ENCODE measurements around the gene MUSK.
"Not testable (repeated sequence)": the region's sequence is repeated elsewhere in the genome, so short reads cannot be mapped to it uniquely, and the experiment has no call there.

The MUSK gene

GRCh38 chr9:110810262-110810976, 141.8 kb downstream of the MUSK start:
- DNase-seq (ENCODE audit: low read depth): no peak

- no peak for DNase-seq (ENCODE audit: low read depth)
Measured at GRCh38 chr9:110812886-110813285, 144.3 kb downstream of the MUSK start.

GRCh38 chr9:110814159-110814558, 145.6 kb downstream of the MUSK start:
- DNase-seq (ENCODE audit: low read depth): no peak

- no peak for DNase-seq (ENCODE audit: low read depth)
Measured at GRCh38 chr9:110815361-110815760, 146.8 kb downstream of the MUSK start.

- DNase-seq (ENCODE audit: low read depth): no peak
Measured at GRCh38 chr9:110820381-110820780, 151.8 kb downstream of the MUSK start.

GRCh38 chr9:110821064-110821463, 152.5 kb downstream of the MUSK start:
- no peak for DNase-seq (ENCODE audit: low read depth)

GRCh38 chr9:110825129-110825528, 156.5 kb downstream of the MUSK start:
- not testable (repeated sequence) for DNase-seq (ENCODE audit: low read depth)

GRCh38 chr9:110825950-110826349, 157.4 kb downstream of the MUSK start:
- no peak for DNase-seq (ENCODE audit: low read depth)

- DNase-seq (ENCODE audit: low read depth): not testable (repeated sequence)
Measured at GRCh38 chr9:110826400-110826799, 157.8 kb downstream of the MUSK start.

- DNase-seq (ENCODE audit: low read depth): no peak
Measured at GRCh38 chr9:110828264-110828663, 159.7 kb downstream of the MUSK start.

GRCh38 chr9:110830495-110830894, 161.9 kb downstream of the MUSK start:
- DNase-seq (ENCODE audit: low read depth): no peak

GRCh38 chr9:110832926-110833325, 164.3 kb downstream of the MUSK start:
- DNase-seq (ENCODE audit: low read depth): no peak

- peak; percentile 71 for DNase-seq (ENCODE audit: low read depth)
Measured at GRCh38 chr9:110835404-110835803, 166.8 kb downstream of the MUSK start.

GRCh38 chr9:110835859-110836271, 167.3 kb downstream of the MUSK start:
- DNase-seq (ENCODE audit: low read depth): no peak

GRCh38 chr9:110837401-110838005, 168.9 kb downstream of the MUSK start:
- no peak for DNase-seq (ENCODE audit: low read depth)

- DNase-seq (ENCODE audit: low read depth): no peak
Measured at GRCh38 chr9:110842169-110842568, 173.6 kb downstream of the MUSK start.

GRCh38 chr9:110842986-110843385, 174.4 kb downstream of the MUSK start:
- no peak for DNase-seq (ENCODE audit: low read depth)

- no peak for DNase-seq (ENCODE audit: low read depth)
Measured at GRCh38 chr9:110844121-110844520, 175.5 kb downstream of the MUSK start.

GRCh38 chr9:110846215-110846614, 177.6 kb downstream of the MUSK start:
- no peak for DNase-seq (ENCODE audit: low read depth)

- DNase-seq (ENCODE audit: low read depth): no peak
Measured at GRCh38 chr9:110847671-110848070, 179.1 kb downstream of the MUSK start.

- DNase-seq (ENCODE audit: low read depth): no peak
Measured at GRCh38 chr9:110850401-110851135, 182.0 kb downstream of the MUSK start.
